Choroid plexus epithelial cell (primary cell): Measurements from ENCODE around the gene ETNPPL.

ENCODE experiments used
- DNase-seq: peaks from one replicate; pipeline ENCODE4 v3.0.0-alpha.2; 2010; ENCODE audit warnings: low read depth
- H3K4me3 ChIP-seq: 2 replicates; pipeline ENCODE4 v1.5.1; 2011; ENCODE audit warnings: low read depth, mild to moderate bottlenecking, control low read depth, low read length, moderate library complexity
- TF ChIP-seq, protein P1 (sequence below): conservative IDR thresholded peaks from 2 replicates; pipeline ENCODE4 v1.5.1; 2011; ENCODE audit warnings: low read depth, mild to moderate bottlenecking, control low read depth, inconsistent platforms, low read length, moderate library complexity

The ETNPPL gene

DNA sequence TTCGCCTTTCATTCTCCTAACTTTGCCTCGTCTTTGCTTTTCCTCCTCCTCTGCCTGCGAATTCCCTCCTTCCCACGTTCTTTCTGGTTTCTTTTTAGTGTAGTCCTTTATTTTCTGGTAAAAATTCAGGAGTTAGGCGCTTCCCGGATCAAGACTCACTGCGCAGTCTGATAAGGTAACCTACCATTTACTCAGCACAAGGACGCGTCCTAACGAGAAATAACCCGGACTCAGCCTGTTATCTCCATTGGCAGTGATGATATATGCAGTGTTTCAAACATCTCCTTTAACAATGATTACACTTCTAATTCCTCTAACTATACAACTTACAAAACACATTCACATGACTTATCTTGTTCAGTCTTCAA, 357 bp upstream of the ETNPPL start:
- peak overlapping the region; percentile 53 for H3K4me3 ChIP-seq

DNA sequence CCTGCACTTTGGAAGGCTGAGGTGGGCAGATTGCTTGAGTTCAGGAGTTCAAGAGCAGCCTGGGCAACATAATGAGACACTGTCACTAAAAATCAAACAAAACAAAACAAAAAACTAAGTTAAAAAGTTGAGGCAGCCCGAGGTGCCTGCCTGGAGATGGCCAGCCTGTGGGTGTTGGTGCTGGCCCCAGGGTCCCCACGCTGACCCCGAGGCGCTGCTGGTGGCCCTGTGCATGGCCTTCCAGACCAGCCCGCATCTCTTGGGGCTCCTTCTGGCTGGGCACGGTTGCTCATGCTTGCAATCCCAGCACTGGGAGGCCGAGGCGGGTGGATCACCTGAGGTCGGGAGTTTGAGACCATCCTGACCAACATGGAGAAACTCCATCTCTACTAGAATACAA, 4.4 kb downstream of the ETNPPL start:
- DNase-seq: no peak
- no peak overlapping the region for H3K4me3 ChIP-seq
- TF ChIP-seq, protein P1, sequence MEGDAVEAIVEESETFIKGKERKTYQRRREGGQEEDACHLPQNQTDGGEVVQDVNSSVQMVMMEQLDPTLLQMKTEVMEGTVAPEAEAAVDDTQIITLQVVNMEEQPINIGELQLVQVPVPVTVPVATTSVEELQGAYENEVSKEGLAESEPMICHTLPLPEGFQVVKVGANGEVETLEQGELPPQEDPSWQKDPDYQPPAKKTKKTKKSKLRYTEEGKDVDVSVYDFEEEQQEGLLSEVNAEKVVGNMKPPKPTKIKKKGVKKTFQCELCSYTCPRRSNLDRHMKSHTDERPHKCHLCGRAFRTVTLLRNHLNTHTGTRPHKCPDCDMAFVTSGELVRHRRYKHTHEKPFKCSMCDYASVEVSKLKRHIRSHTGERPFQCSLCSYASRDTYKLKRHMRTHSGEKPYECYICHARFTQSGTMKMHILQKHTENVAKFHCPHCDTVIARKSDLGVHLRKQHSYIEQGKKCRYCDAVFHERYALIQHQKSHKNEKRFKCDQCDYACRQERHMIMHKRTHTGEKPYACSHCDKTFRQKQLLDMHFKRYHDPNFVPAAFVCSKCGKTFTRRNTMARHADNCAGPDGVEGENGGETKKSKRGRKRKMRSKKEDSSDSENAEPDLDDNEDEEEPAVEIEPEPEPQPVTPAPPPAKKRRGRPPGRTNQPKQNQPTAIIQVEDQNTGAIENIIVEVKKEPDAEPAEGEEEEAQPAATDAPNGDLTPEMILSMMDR: no peak

More for the DNA sequence above, 357 bp upstream of the ETNPPL start:
- no peak for DNase-seq
- TF ChIP-seq, protein P1: no peak

DNA sequence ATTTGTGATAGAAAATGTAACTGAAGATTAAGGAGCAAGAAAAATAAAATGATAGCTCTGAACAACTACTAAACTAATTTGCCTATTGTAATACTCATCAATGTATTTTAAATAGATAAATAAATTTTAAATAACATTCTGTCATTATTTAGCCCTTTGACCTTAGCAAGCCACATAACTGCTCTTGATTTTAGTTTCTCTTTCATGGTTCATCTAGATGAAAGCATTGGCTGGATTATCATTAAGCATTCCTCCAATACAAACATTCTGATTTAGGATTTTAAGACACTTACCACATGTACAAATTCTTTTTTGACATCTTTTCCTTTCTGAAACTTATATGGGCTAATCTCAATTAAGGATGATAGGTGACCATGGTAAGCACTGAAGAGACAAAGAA, 8.5 kb downstream of the ETNPPL start:
- DNase-seq: no peak
- no peak overlapping the region for H3K4me3 ChIP-seq
- TF ChIP-seq, protein P1: no peak

DNA sequence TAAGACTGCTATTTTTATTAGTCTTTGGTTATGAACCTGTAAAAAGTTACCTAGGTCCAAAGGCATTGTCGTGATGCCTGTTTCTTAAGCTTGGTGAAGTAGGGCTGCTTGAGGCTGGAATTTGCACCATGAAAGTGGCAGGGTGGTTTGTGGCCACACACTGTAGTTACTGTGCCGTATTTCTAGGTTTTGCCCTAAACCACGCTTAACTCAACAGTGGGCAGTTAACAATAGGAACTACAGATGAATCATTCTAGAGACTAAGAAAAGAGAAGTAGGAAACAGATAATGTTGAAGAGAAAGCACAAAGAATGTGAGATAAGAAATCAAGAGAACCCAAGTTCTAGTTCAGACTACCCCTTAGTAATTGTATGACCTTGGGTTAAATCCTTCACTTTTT, 11.5 kb downstream of the ETNPPL start:
- TF ChIP-seq, protein P1: no peak
- no peak overlapping the region for H3K4me3 ChIP-seq
- DNase-seq: no peak

DNA sequence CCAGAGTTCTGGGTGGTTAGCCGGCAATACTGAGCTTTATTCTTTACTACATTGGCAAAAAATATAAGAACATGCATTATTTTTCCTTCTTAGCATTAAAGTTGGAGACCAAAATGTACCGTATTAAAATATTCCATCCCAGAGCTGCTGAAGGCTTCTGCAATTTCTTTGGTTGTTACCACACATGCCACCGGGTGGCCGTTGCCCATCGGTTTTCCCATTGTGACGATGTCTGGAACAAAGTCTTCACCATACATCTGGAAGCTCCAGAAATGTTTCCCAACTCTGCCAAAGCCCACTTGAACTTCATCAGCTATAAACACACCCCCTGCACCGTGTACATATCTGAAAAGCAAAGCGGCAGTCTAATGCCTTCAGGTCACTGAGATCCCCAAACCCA, 13.7 kb downstream of the ETNPPL start:
- DNase-seq: no peak
- TF ChIP-seq, protein P1: peak; percentile 29
- H3K4me3 ChIP-seq: no peak overlapping the region

DNA sequence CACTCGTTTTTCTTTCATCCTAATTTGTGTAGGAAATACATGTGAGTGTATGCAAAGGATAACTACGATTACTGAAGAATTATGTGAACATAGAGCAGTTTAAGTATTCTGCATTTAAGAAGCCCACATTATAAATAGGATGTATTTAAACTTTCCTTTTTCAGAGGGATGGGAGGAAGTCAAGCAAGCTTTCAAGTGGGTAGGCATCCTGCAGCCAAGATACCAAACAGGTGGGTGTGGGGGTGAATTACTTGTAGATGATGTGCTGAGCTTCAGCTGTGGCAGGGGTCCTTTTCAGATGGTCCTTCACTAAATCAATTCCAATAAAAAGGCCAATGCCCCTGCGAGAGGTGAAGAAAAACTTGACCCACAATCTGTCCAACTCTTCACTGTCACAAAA, 16.3 kb downstream of the ETNPPL start:
- no peak for DNase-seq
- H3K4me3 ChIP-seq: no peak overlapping the region
- TF ChIP-seq, protein P1: no peak

DNA sequence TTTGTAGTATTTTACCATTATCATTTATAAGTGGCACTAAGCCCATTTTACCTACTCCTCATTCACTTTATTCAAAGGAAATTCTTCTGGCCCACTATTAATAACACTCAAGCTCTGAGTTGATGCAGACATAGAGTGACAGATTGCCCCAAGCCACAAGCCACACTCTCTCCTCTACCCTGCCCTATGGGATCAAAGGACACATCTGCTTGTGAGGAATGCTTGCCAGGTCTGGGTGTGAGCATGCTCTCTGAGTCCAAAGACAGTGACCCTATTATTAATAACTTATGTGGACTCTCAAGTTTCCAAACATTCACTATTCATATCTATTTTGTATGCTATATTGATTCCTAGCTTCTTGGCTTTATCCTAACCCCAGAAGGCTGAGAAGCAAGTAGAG, 18.5 kb downstream of the ETNPPL start:
- no peak for DNase-seq
- TF ChIP-seq, protein P1: no peak
- no peak overlapping the region for H3K4me3 ChIP-seq
